IMR-90 (cell line): Measurements from ENCODE around the gene NOS3. TPM values are rescaled to one million over a fixed set of nuclear protein-coding genes. Genes with fewer than 3 reads are reported as not detected.

Experiments
- ATAC-seq: fragments of 200-7000 bp; cut with Tn5 transposase; 2 replicates; pipeline ENCODE4 v1.9.1; 2020; ENCODE audit warnings: low read depth, mild to moderate bottlenecking, moderate library complexity
- BruUV-seq: library from RNA; stranded (reverse); fragments of 400-500 nt; replicated peaks from 2 replicates; lab custom pipeline; 2021; lab: Mats Ljungman, UMichigan
- CTCF ChIA-PET: fragments of 300-600 bp; formaldehyde crosslinking; extraction: SDS; loops from one replicate; lab custom pipeline; 2021; ENCODE audit warnings: antibody characterized with exemption; lab: Yijun Ruan, JAX
- POLR2A ChIA-PET: fragments of 300-600 bp; sonication (Branson Sonifier 250); formaldehyde crosslinking; loops from one replicate; lab custom pipeline; 2022; ENCODE audit warnings: antibody characterized with exemption; ENCODE audit not compliant: unreplicated experiment; lab: Charles Lee
- DNase-seq: peaks from one replicate; pipeline ENCODE4 v3.0.0; 2013
- H2AFZ ChIP-seq: replicated peaks from 2 replicates; pipeline ENCODE3; 2013; ENCODE audit warnings: low read length, mild to moderate bottlenecking; ENCODE audit not compliant: poor library complexity
- H2AK5ac ChIP-seq: 2 replicates; pipeline ENCODE4 v1.6.1; 2013; ENCODE audit warnings: low read depth, low read length, inconsistent platforms
- H2AK9ac ChIP-seq: replicated peaks from 2 replicates; pipeline ENCODE3; 2013; ENCODE audit warnings: mild to moderate bottlenecking, low read depth, low read length, moderate library complexity; ENCODE audit not compliant: poor library complexity
- H2BK120ac ChIP-seq: 2 replicates; pipeline ENCODE4 v1.6.1; 2013; ENCODE audit warnings: low read depth, low read length, inconsistent platforms
- H2BK15ac ChIP-seq: 3 replicates; pipeline ENCODE4 v1.6.1; 2013; ENCODE audit warnings: low read depth, low read length, inconsistent platforms
- H2BK20ac ChIP-seq: 2 replicates; pipeline ENCODE4 v1.6.1; 2013; ENCODE audit warnings: low read depth, mild to moderate bottlenecking, inconsistent platforms, low read length, moderate library complexity
- H2BK5ac ChIP-seq: 2 replicates; pipeline ENCODE4 v1.6.1; 2013; ENCODE audit warnings: mild to moderate bottlenecking, low read depth, low read length, inconsistent platforms; ENCODE audit not compliant: poor library complexity, severe bottlenecking
- H3K14ac ChIP-seq: replicated peaks from 2 replicates; pipeline ENCODE4 v1.6.1; 2013; ENCODE audit warnings: low read depth, low read length, inconsistent platforms
- H3K18ac ChIP-seq: 2 replicates; pipeline ENCODE4 v1.6.1; 2013; ENCODE audit warnings: low read depth, low read length, control low read depth
- H3K23ac ChIP-seq: 2 replicates; pipeline ENCODE4 v1.6.1; 2013; ENCODE audit warnings: low read depth, low read length, inconsistent platforms
- H3K27ac ChIP-seq: 2 replicates; pipeline ENCODE4 v1.5.1; 2013; ENCODE audit warnings: mild to moderate bottlenecking, control low read depth, low read length; ENCODE audit not compliant: insufficient read depth
- H3K27me3 ChIP-seq: 2 replicates; pipeline ENCODE4 v1.6.1; 2013; ENCODE audit warnings: low read length; ENCODE audit not compliant: control insufficient read depth, insufficient read depth
- H3K36me3 ChIP-seq: 2 replicates; pipeline ENCODE4 v1.6.1; 2013; ENCODE audit warnings: low read length, mixed read lengths; ENCODE audit not compliant: control insufficient read depth, insufficient read depth
- H3K4ac ChIP-seq: 2 replicates; pipeline ENCODE4 v1.6.1; 2013; ENCODE audit warnings: low read depth, low read length, inconsistent platforms
- H3K4me1 ChIP-seq: 2 replicates; pipeline ENCODE4 v1.6.1; 2013; ENCODE audit warnings: low read length, mixed read lengths; ENCODE audit not compliant: control insufficient read depth, insufficient read depth
- H3K4me2 ChIP-seq: 2 replicates; pipeline ENCODE4 v1.6.1; 2013; ENCODE audit warnings: low read depth, mild to moderate bottlenecking, control low read depth, low read length, moderate library complexity
- H3K4me3 ChIP-seq: 2 replicates; pipeline ENCODE4 v1.5.1; 2013; ENCODE audit warnings: low read depth, mild to moderate bottlenecking, control low read depth, low read length, moderate library complexity; ENCODE audit not compliant: insufficient read depth
- H3K56ac ChIP-seq: 2 replicates; pipeline ENCODE4 v1.6.1; 2013; ENCODE audit warnings: low read length, inconsistent platforms; ENCODE audit not compliant: insufficient read depth; ENCODE audit errors: extremely low read depth
- H3K79me1 ChIP-seq, 2 experiments: 2 replicates each; pipeline ENCODE4 v1.6.1; 2013; ENCODE audit warnings: low read length in 2 of 2, inconsistent platforms in 1 of 2, low read depth in 1 of 2
- H3K9ac ChIP-seq: 2 replicates; pipeline ENCODE4 v1.6.1; 2013; ENCODE audit warnings: low read depth, low read length, control low read depth
- H3K9me1 ChIP-seq: 2 replicates; pipeline ENCODE4 v1.6.1; 2013; ENCODE audit warnings: low read length, inconsistent platforms; ENCODE audit not compliant: insufficient read depth
- H3K9me3 ChIP-seq: 2 replicates; pipeline ENCODE4 v1.6.1; 2013; ENCODE audit warnings: low read length; ENCODE audit not compliant: control insufficient read depth, insufficient read depth
- H4K20me1 ChIP-seq: 2 replicates; pipeline ENCODE4 v1.6.1; 2013; ENCODE audit warnings: low read length, inconsistent platforms; ENCODE audit not compliant: insufficient read depth
- H4K5ac ChIP-seq: 2 replicates; pipeline ENCODE4 v1.6.1; 2013; ENCODE audit warnings: mild to moderate bottlenecking, low read depth, low read length, control low read depth
- H4K8ac ChIP-seq, 2 experiments: 2 replicates each; pipeline ENCODE4 v1.6.1; 2013; ENCODE audit warnings: low read depth in 2 of 2, low read length in 2 of 2, control low read depth in 1 of 2, inconsistent platforms in 1 of 2
- H4K91ac ChIP-seq: 2 replicates; pipeline ENCODE4 v1.6.1; 2013; ENCODE audit warnings: low read depth, low read length, inconsistent platforms; ENCODE audit not compliant: insufficient read depth
- CEBPB ChIP-seq: IDR thresholded peaks from 2 replicates; pipeline ENCODE4 v1.6.1; 2012; ENCODE audit warnings: low read depth, low read length, improper control_type of control experiment
- ELK1 ChIP-seq: fragments of 150-350 bp; IDR thresholded peaks from 2 replicates; pipeline ENCODE4 v1.6.1; 2016; ENCODE audit warnings: low read depth, mild to moderate bottlenecking, low read length, moderate library complexity, borderline replicate concordance
- FOS ChIP-seq: fragments of 150-350 bp; IDR thresholded peaks from 2 replicates; pipeline ENCODE4 v1.6.1; 2016; ENCODE audit warnings: low read depth, low read length
- MAFK ChIP-seq: IDR thresholded peaks from 2 replicates; pipeline ENCODE4 v1.6.1; 2012; ENCODE audit warnings: low read depth, low read length, improper control_type of control experiment
- MAZ ChIP-seq: IDR thresholded peaks from 2 replicates; pipeline ENCODE4 v1.6.1; 2012; ENCODE audit warnings: low read depth, mild to moderate bottlenecking, low read length, improper control_type of control experiment, moderate library complexity, borderline replicate concordance
- MXI1 ChIP-seq: IDR thresholded peaks from 2 replicates; pipeline ENCODE4 v1.6.1; 2012; ENCODE audit warnings: low read depth, mild to moderate bottlenecking, low read length, moderate library complexity, borderline replicate concordance
- NFE2L2 ChIP-seq: fragments of 150-350 bp; IDR thresholded peaks from 2 replicates; pipeline ENCODE4 v1.6.1; 2016; ENCODE audit warnings: low read depth, mild to moderate bottlenecking, low read length
- POLR2A ChIP-seq: IDR thresholded peaks from 2 replicates; pipeline ENCODE4 v1.6.1; 2012; ENCODE audit warnings: mild to moderate bottlenecking, low read depth, low read length
- RAD21 ChIP-seq: IDR thresholded peaks from 2 replicates; pipeline ENCODE4 v1.6.1; 2012; ENCODE audit warnings: low read length, improper control_type of control experiment
- RCOR1 ChIP-seq: IDR thresholded peaks from 2 replicates; pipeline ENCODE4 v1.6.1; 2012; ENCODE audit warnings: mild to moderate bottlenecking, low read length, improper control_type of control experiment; ENCODE audit not compliant: insufficient replicate concordance
- WGBS, 2 experiments: methylation state at CpG; one replicate each; pipeline versions ENCODE4 v1.1.5 to v1.1.7; 2013; ENCODE audit warnings: missing lambda C conversion rate in 2 of 2; ENCODE audit not compliant: insufficient read length in 1 of 2; ENCODE audit errors: extremely low coverage in 2 of 2; 5-methylcytosine and 5-hydroxymethylcytosine counted together
- dilution Hi-C: fragments of 300-500 bp; cut with HindIII; formaldehyde crosslinking; loops from one replicate; pipeline ENCODE4 v1.14.3; 2018; ENCODE audit warnings: low sequenced_read_pairs; ENCODE audit not compliant: unreplicated experiment
- in situ Hi-C: fragments of 300-500 bp; cut with MboI; formaldehyde crosslinking; loops from 3 replicates; pipeline ENCODE4 v1.14.3; 2019; ENCODE audit warnings: low sequenced_read_pairs, inconsistent platforms, mixed read lengths
- intact Hi-C: fragments of 100-400 bp; cut with micrococcal nuclease; formaldehyde crosslinking; loops from 2 replicates; pipeline ENCODE4 v1.10.0; 2022
- polyA plus RNA-seq, 3 experiments: library from polyadenylated mRNA; depleted of rRNA; stranded (reverse); fragments of >200 nt; gene quantifications; 2 replicates each; pipeline ENCODE4 v1.2.3, GENCODE V29; 2012; ENCODE audit warnings: low replicate concordance in 1 of 3
- total RNA-seq: library from RNA; depleted of rRNA; stranded (reverse); fragments of >200 nt; gene quantifications from 2 replicates; pipeline ENCODE4 v1.2.3, GENCODE V29; 2012

NOS3 gene
- total and polyA plus RNA-seq, 2 of the 4 experiments (the other 2 are of a cell fraction), result 0.72 to 2.0 TPM

- Histone ChIP-seq H3K14ac (no peak overlapping the region), H2AK9ac (no peak overlapping the region), H3K18ac (no peak overlapping the region), H3K27me3 (peaks cover 61% of the 10 kb centered on the region), H3K36me3 (no peaks in the 10 kb centered on the region), H2BK15ac (no peak overlapping the region), H3K9me3 (no peaks in the 10 kb centered on the region), H3K56ac (no peak overlapping the region), H3K4me1 (peaks cover 3% of the 10 kb centered on the region; the same call in 1 of the 2 replicates), H2BK5ac (no peak overlapping the region), H3K4me3 (no peak overlapping the region), H2BK20ac (no peak overlapping the region), H3K9ac (no peak overlapping the region), H3K27ac (no peak overlapping the region), H3K79me1 (no peaks in the 10 kb centered on the region), H3K9me1 (no peaks in the 10 kb centered on the region), H3K23ac (no peak overlapping the region), H4K20me1 (no peaks in the 10 kb centered on the region), H4K5ac (no peak overlapping the region), H3K4me2 (no peak overlapping the region), H2BK120ac (no peak overlapping the region), H4K91ac (no peak overlapping the region), H2AFZ (peak overlapping the region; percentile 41), H2AK5ac (no peak overlapping the region), H3K4ac (no peak overlapping the region), H4K8ac (no peak overlapping the region)
- in situ Hi-C loops (loop anchor here (5.0 kb wide), 1 partner anchor 92 kb away; no protein-coding TSS in a partner anchor), dilution Hi-C loops (no loop called here), intact Hi-C loops (no loop called here)
- ChIA-PET CTCF (no interaction called here), POLR2A (no interaction called here)
- no peak for DNase-seq
- no TSS peak for BruUV-seq
- TF ChIP-seq NFE2L2, result no peak
- no peak for TF ChIP-seq MAZ
- no peak for TF ChIP-seq RCOR1
- no peak for TF ChIP-seq ELK1
- no peak for TF ChIP-seq POLR2A
- TF ChIP-seq MXI1, result no peak
- TF ChIP-seq FOS, result no peak
- no peak for TF ChIP-seq RAD21
- TF ChIP-seq CEBPB, result no peak
- no peak for TF ChIP-seq MAFK
- no peak; the same call in 1 of the 2 replicates for ATAC-seq
- WGBS, 2 experiments, result no CpG with 5 or more reads among the region's 7 CpGs
Measured at GRCh38 chr7:151020231-151020630, 29.4 kb downstream of the NOS3 start.
